Esophagus (tissue), 2 donors: ENCODE measurements around the gene PPP2R3A. TPM values are rescaled to one million over a fixed set of nuclear protein-coding genes. Genes with fewer than 3 reads are reported as not detected.
"Not testable (repeated sequence)": the region's sequence is repeated elsewhere in the genome, so short reads cannot be mapped to it uniquely, and the experiment has no call there.

ENCODE experiments used
- H3K27ac ChIP-seq, 2 donors: one replicate each; pipeline ENCODE4 v1.5.1; 2013; ENCODE audit warnings: low read depth in 2 of 2, mild to moderate bottlenecking in 2 of 2, inconsistent platforms in 1 of 2, low read length in 1 of 2, moderate library complexity in 1 of 2
- H3K27me3 ChIP-seq, 2 donors: one replicate each; pipeline ENCODE4 v1.6.1; 2013; ENCODE audit warnings: low read length in 2 of 2, control low read depth in 1 of 2, mild to moderate bottlenecking in 1 of 2; ENCODE audit not compliant: insufficient read depth in 2 of 2, control insufficient read depth in 1 of 2
- H3K36me3 ChIP-seq, 2 donors: one replicate each; pipeline ENCODE4 v1.6.1; 2013; ENCODE audit warnings: low read length in 1 of 2; ENCODE audit not compliant: control insufficient read depth in 2 of 2, insufficient read depth in 2 of 2
- H3K4me1 ChIP-seq, 2 donors: one replicate each; pipeline ENCODE4 v1.6.1; 2013; ENCODE audit warnings: low read length in 1 of 2; ENCODE audit not compliant: control insufficient read depth in 2 of 2, insufficient read depth in 2 of 2
- H3K4me3 ChIP-seq, 2 donors: one replicate each; pipeline ENCODE4 v1.5.1; 2013; ENCODE audit warnings: low read length in 2 of 2, mild to moderate bottlenecking in 2 of 2, low read depth in 1 of 2, moderate library complexity in 1 of 2
- H3K9me3 ChIP-seq, 2 donors: one replicate each; pipeline ENCODE4 v1.6.1; 2013; ENCODE audit warnings: mild to moderate bottlenecking in 2 of 2, low read depth in 1 of 2, low read length in 1 of 2, moderate library complexity in 1 of 2; ENCODE audit not compliant: control insufficient read depth in 2 of 2, insufficient read depth in 1 of 2
- WGBS, 2 donors: extraction: QIAGEN DNeasy Blood & Tissue Kit; methylation state at CpG; one replicate each; pipeline ENCODE4 v1.1.7; 2013; 5-methylcytosine and 5-hydroxymethylcytosine counted together
- polyA plus RNA-seq, 2 donors: library from polyadenylated mRNA; stranded (reverse); fragments of 200-250 nt; gene quantifications; one replicate each; pipeline ENCODE4 v1.2.3, GENCODE V29; 2013
- donor health status: healthy with polysubstance abuse.
- donor health status: Bipolar disorder and iron deficiency.

PPP2R3A gene
- polyA plus RNA-seq, 2 donors = 2.1 to 3.5 TPM

GRCh38 chr3:136109499-136109898, 144.0 kb downstream of the PPP2R3A start:
- no peaks in the 10 kb centered on the region for H3K27me3 ChIP-seq
- 86 to 91% methylated on average over 1 of the region's 1 CpG for WGBS, 2 donors
- H3K4me3 ChIP-seq = no peak overlapping the region
- peaks cover 0 to 3% of the 10 kb centered on the region in 2 donors for H3K9me3 ChIP-seq
- no peaks in the 10 kb centered on the region for H3K4me1 ChIP-seq
- no peak overlapping the region for H3K27ac ChIP-seq
- no peaks in the 10 kb centered on the region for H3K36me3 ChIP-seq

GRCh38 chr3:136110481-136110880, 145.0 kb downstream of the PPP2R3A start:
- no peak overlapping the region for H3K4me3 ChIP-seq
- peaks cover 0 to 3% of the 10 kb centered on the region in 2 donors for H3K9me3 ChIP-seq

DNA sequence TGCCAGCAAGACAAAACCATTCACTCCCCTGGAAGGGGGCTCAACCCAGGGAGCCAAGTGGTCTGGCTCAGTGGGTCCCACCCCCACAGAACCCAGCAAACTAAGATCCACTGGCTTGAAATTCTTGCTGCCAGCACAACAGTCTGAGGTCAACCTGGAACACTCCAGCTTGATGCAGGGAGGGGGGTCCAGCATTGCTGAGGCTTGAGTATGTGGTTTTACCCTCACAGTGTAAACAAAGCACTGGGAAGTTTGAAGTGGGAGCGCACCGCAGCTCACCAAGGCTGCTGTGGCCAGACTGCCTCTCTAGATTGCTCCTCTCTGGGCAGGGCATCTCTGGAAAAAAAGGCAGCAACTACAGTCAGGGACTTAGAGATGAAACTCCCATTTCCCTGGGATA, 148.9 kb downstream of the PPP2R3A start:
- Histone ChIP-seq H3K4me3 (no peak overlapping the region), H3K36me3 (no peaks in the 10 kb centered on the region), H3K4me1 (no peaks in the 10 kb centered on the region), H3K9me3 (peaks cover 0 to 3% of the 10 kb centered on the region in 2 donors), H3K27me3 (no peaks in the 10 kb centered on the region), H3K27ac (no peak overlapping the region)
- 94 to 98% methylated on average over 2 of the region's 2 CpGs for WGBS, 2 donors

More at GRCh38 chr3:136110481-136110880, 145.0 kb downstream of the PPP2R3A start:
- 94 to 96% methylated on average over 2 of the region's 2 CpGs for WGBS, 2 donors
- H3K27me3 ChIP-seq = no peaks in the 10 kb centered on the region
- no peaks in the 10 kb centered on the region for H3K36me3 ChIP-seq
- H3K27ac ChIP-seq = no peak overlapping the region
- H3K4me1 ChIP-seq = no peaks in the 10 kb centered on the region

DNA sequence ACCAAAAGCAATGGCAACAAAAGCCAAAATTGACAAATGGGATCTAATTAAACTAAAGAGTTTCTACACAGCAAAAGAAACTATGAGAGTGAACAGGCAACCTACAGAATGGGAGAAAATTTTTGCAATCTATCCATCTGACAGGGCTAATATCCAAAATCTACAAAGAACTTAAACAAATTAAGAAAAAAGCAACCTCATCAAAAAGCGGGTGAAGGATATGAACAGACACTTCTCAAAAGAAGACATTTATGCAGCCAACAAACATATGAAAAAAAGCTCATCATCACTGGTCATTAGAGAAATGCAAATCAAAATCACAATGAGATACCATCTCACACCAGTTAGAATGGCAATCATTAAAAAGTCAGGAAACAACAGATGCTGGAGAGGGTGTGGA, 153.8 kb downstream of the PPP2R3A start:
- H3K27ac ChIP-seq, H3K4me1 ChIP-seq, H3K9me3 ChIP-seq, H3K4me3 ChIP-seq, H3K36me3 ChIP-seq, H3K27me3 ChIP-seq: not testable (repeated sequence)
- WGBS, 2 donors = 96 to 100% methylated on average over 1 of the region's 1 CpG

DNA sequence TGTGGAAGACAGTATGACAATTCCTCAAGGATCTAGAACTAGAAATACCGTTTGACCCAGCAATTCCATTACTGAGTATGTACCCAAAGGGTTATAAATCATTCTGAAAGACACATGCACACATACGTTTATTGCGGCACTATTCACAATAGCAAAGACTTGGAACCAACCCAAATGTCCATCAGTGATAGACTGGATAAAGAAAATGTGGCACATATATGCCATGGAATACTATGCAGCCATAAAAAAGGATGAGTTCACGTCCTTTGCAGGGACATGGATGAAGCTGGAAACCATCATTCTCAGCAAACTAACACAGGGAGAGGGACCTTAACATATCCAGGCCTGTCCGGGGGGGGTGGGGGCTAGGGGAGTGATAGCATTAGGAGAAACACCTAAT, 154.3 kb downstream of the PPP2R3A start:
- WGBS, 2 donors = 92 to 95% methylated on average over 5 of the region's 5 CpGs
- H3K4me3 ChIP-seq, H3K4me1 ChIP-seq, H3K27ac ChIP-seq, H3K36me3 ChIP-seq, H3K27me3 ChIP-seq, H3K9me3 ChIP-seq: not testable (repeated sequence)

- no peaks in the 10 kb centered on the region for H3K27me3 ChIP-seq
- H3K4me1 ChIP-seq = no peaks in the 10 kb centered on the region
- no peaks in the 10 kb centered on the region for H3K9me3 ChIP-seq
- no peaks in the 10 kb centered on the region for H3K36me3 ChIP-seq
- no peak overlapping the region for H3K27ac ChIP-seq
- H3K4me3 ChIP-seq = no peak overlapping the region
- 96 to 97% methylated on average over 8 of the region's 8 CpGs for WGBS, 2 donors
Measured at GRCh38 chr3:136120373-136121348, 155.1 kb downstream of the PPP2R3A start.

GRCh38 chr3:136122006-136122405, 156.5 kb downstream of the PPP2R3A start:
- no peaks in the 10 kb centered on the region for H3K27me3 ChIP-seq
- H3K4me3 ChIP-seq = no peak overlapping the region
- H3K27ac ChIP-seq = no peak overlapping the region
- 85 to 88% methylated on average over 4 of the region's 4 CpGs for WGBS, 2 donors
- no peaks in the 10 kb centered on the region for H3K4me1 ChIP-seq
- H3K36me3 ChIP-seq = no peaks in the 10 kb centered on the region
- no peaks in the 10 kb centered on the region for H3K9me3 ChIP-seq

DNA sequence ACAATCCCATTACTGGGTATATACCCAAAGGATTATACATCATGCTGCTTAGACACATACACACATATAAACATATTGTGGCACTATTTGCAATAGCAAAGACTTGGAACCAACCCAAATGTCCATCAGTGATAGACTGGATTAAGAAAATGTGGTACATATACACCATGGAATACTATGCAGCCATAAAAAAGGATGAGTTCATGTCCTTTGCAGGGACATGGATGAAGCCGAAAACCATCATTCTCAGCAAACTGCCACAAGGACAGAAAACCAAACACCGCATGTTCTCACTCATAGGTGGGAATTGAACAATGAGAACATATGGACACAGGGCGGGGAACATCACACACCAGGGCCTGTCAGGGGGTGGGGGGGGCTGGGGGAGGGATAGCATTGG, 166.1 kb downstream of the PPP2R3A start:
- not testable (repeated sequence) for H3K4me3 ChIP-seq, H3K27ac ChIP-seq, H3K27me3 ChIP-seq, H3K4me1 ChIP-seq, H3K9me3 ChIP-seq, H3K36me3 ChIP-seq
- WGBS, 2 donors = 96 to 99% methylated on average over 3 of the region's 3 CpGs

- no peaks in the 10 kb centered on the region for H3K36me3 ChIP-seq
Measured at GRCh38 chr3:136134091-136134490, 168.6 kb downstream of the PPP2R3A start.

More at GRCh38 chr3:136134091-136134490, 168.6 kb downstream of the PPP2R3A start:
- H3K27me3 ChIP-seq = no peaks in the 10 kb centered on the region
- no peak overlapping the region for H3K4me3 ChIP-seq
- H3K27ac ChIP-seq = no peak overlapping the region
- H3K4me1 ChIP-seq = no peaks in the 10 kb centered on the region
- H3K9me3 ChIP-seq = no peaks in the 10 kb centered on the region
- WGBS, 2 donors = 92 to 96% methylated on average over 1 of the region's 1 CpG
